IMR-90 (cell line): ENCODE measurements around the gene MUC5B. TPM values are rescaled to one million over a fixed set of nuclear protein-coding genes. Genes with fewer than 3 reads are reported as not detected.

ENCODE experiments used
- ATAC-seq: fragments of 200-7000 bp; cut with Tn5 transposase; 2 replicates; pipeline ENCODE4 v1.9.1; 2020; ENCODE audit warnings: low read depth, mild to moderate bottlenecking, moderate library complexity
- BruUV-seq: library from RNA; stranded (reverse); fragments of 400-500 nt; replicated peaks from 2 replicates; lab custom pipeline; 2021; lab: Mats Ljungman, UMichigan
- CTCF ChIA-PET: fragments of 300-600 bp; formaldehyde crosslinking; extraction: SDS; loops from one replicate; lab custom pipeline; 2021; ENCODE audit warnings: antibody characterized with exemption; lab: Yijun Ruan, JAX
- POLR2A ChIA-PET: fragments of 300-600 bp; sonication (Branson Sonifier 250); formaldehyde crosslinking; loops from one replicate; lab custom pipeline; 2022; ENCODE audit warnings: antibody characterized with exemption; ENCODE audit not compliant: unreplicated experiment; lab: Charles Lee
- DNase-seq: peaks from one replicate; pipeline ENCODE4 v3.0.0; 2013
- H2AFZ ChIP-seq: replicated peaks from 2 replicates; pipeline ENCODE3; 2013; ENCODE audit warnings: low read length, mild to moderate bottlenecking; ENCODE audit not compliant: poor library complexity
- H2AK5ac ChIP-seq: 2 replicates; pipeline ENCODE4 v1.6.1; 2013; ENCODE audit warnings: low read depth, low read length, inconsistent platforms
- H2AK9ac ChIP-seq: replicated peaks from 2 replicates; pipeline ENCODE3; 2013; ENCODE audit warnings: mild to moderate bottlenecking, low read depth, low read length, moderate library complexity; ENCODE audit not compliant: poor library complexity
- H2BK120ac ChIP-seq: 2 replicates; pipeline ENCODE4 v1.6.1; 2013; ENCODE audit warnings: low read depth, low read length, inconsistent platforms
- H2BK15ac ChIP-seq: 3 replicates; pipeline ENCODE4 v1.6.1; 2013; ENCODE audit warnings: low read depth, low read length, inconsistent platforms
- H2BK20ac ChIP-seq: 2 replicates; pipeline ENCODE4 v1.6.1; 2013; ENCODE audit warnings: low read depth, mild to moderate bottlenecking, inconsistent platforms, low read length, moderate library complexity
- H2BK5ac ChIP-seq: 2 replicates; pipeline ENCODE4 v1.6.1; 2013; ENCODE audit warnings: mild to moderate bottlenecking, low read depth, low read length, inconsistent platforms; ENCODE audit not compliant: poor library complexity, severe bottlenecking
- H3K14ac ChIP-seq: replicated peaks from 2 replicates; pipeline ENCODE4 v1.6.1; 2013; ENCODE audit warnings: low read depth, low read length, inconsistent platforms
- H3K18ac ChIP-seq: 2 replicates; pipeline ENCODE4 v1.6.1; 2013; ENCODE audit warnings: low read depth, low read length, control low read depth
- H3K23ac ChIP-seq: 2 replicates; pipeline ENCODE4 v1.6.1; 2013; ENCODE audit warnings: low read depth, low read length, inconsistent platforms
- H3K27ac ChIP-seq: 2 replicates; pipeline ENCODE4 v1.5.1; 2013; ENCODE audit warnings: mild to moderate bottlenecking, control low read depth, low read length; ENCODE audit not compliant: insufficient read depth
- H3K27me3 ChIP-seq: 2 replicates; pipeline ENCODE4 v1.6.1; 2013; ENCODE audit warnings: low read length; ENCODE audit not compliant: control insufficient read depth, insufficient read depth
- H3K36me3 ChIP-seq: 2 replicates; pipeline ENCODE4 v1.6.1; 2013; ENCODE audit warnings: low read length, mixed read lengths; ENCODE audit not compliant: control insufficient read depth, insufficient read depth
- H3K4ac ChIP-seq: 2 replicates; pipeline ENCODE4 v1.6.1; 2013; ENCODE audit warnings: low read depth, low read length, inconsistent platforms
- H3K4me1 ChIP-seq: 2 replicates; pipeline ENCODE4 v1.6.1; 2013; ENCODE audit warnings: low read length, mixed read lengths; ENCODE audit not compliant: control insufficient read depth, insufficient read depth
- H3K4me2 ChIP-seq: 2 replicates; pipeline ENCODE4 v1.6.1; 2013; ENCODE audit warnings: low read depth, mild to moderate bottlenecking, control low read depth, low read length, moderate library complexity
- H3K4me3 ChIP-seq: 2 replicates; pipeline ENCODE4 v1.5.1; 2013; ENCODE audit warnings: low read depth, mild to moderate bottlenecking, control low read depth, low read length, moderate library complexity; ENCODE audit not compliant: insufficient read depth
- H3K56ac ChIP-seq: 2 replicates; pipeline ENCODE4 v1.6.1; 2013; ENCODE audit warnings: low read length, inconsistent platforms; ENCODE audit not compliant: insufficient read depth; ENCODE audit errors: extremely low read depth
- H3K79me1 ChIP-seq, 2 experiments: 2 replicates each; pipeline ENCODE4 v1.6.1; 2013; ENCODE audit warnings: low read length in 2 of 2, inconsistent platforms in 1 of 2, low read depth in 1 of 2
- H3K9ac ChIP-seq: 2 replicates; pipeline ENCODE4 v1.6.1; 2013; ENCODE audit warnings: low read depth, low read length, control low read depth
- H3K9me1 ChIP-seq: 2 replicates; pipeline ENCODE4 v1.6.1; 2013; ENCODE audit warnings: low read length, inconsistent platforms; ENCODE audit not compliant: insufficient read depth
- H3K9me3 ChIP-seq: 2 replicates; pipeline ENCODE4 v1.6.1; 2013; ENCODE audit warnings: low read length; ENCODE audit not compliant: control insufficient read depth, insufficient read depth
- H4K20me1 ChIP-seq: 2 replicates; pipeline ENCODE4 v1.6.1; 2013; ENCODE audit warnings: low read length, inconsistent platforms; ENCODE audit not compliant: insufficient read depth
- H4K5ac ChIP-seq: 2 replicates; pipeline ENCODE4 v1.6.1; 2013; ENCODE audit warnings: mild to moderate bottlenecking, low read depth, low read length, control low read depth
- H4K8ac ChIP-seq, 2 experiments: 2 replicates each; pipeline ENCODE4 v1.6.1; 2013; ENCODE audit warnings: low read depth in 2 of 2, low read length in 2 of 2, control low read depth in 1 of 2, inconsistent platforms in 1 of 2
- H4K91ac ChIP-seq: 2 replicates; pipeline ENCODE4 v1.6.1; 2013; ENCODE audit warnings: low read depth, low read length, inconsistent platforms; ENCODE audit not compliant: insufficient read depth
- CTCF ChIP-seq: conservative IDR thresholded peaks from 2 replicates; pipeline ENCODE4 v1.5.1; 2012; ENCODE audit warnings: mild to moderate bottlenecking, low read depth, low read length, improper control_type of control experiment
- FOS ChIP-seq: fragments of 150-350 bp; IDR thresholded peaks from 2 replicates; pipeline ENCODE4 v1.6.1; 2016; ENCODE audit warnings: low read depth, low read length
- MAFK ChIP-seq: IDR thresholded peaks from 2 replicates; pipeline ENCODE4 v1.6.1; 2012; ENCODE audit warnings: low read depth, low read length, improper control_type of control experiment
- MAZ ChIP-seq: IDR thresholded peaks from 2 replicates; pipeline ENCODE4 v1.6.1; 2012; ENCODE audit warnings: low read depth, mild to moderate bottlenecking, low read length, improper control_type of control experiment, moderate library complexity, borderline replicate concordance
- SMC3 ChIP-seq: fragments of 150-350 bp; IDR thresholded peaks from 2 replicates; pipeline ENCODE4 v1.6.1; 2016; ENCODE audit warnings: low read depth, mild to moderate bottlenecking, antibody characterized with exemption, low read length, moderate library complexity
- WGBS, 2 experiments: methylation state at CpG; one replicate each; pipeline versions ENCODE4 v1.1.5 to v1.1.7; 2013; ENCODE audit warnings: missing lambda C conversion rate in 2 of 2; ENCODE audit not compliant: insufficient read length in 1 of 2; ENCODE audit errors: extremely low coverage in 2 of 2; 5-methylcytosine and 5-hydroxymethylcytosine counted together
- dilution Hi-C: fragments of 300-500 bp; cut with HindIII; formaldehyde crosslinking; loops from one replicate; pipeline ENCODE4 v1.14.3; 2018; ENCODE audit warnings: low sequenced_read_pairs; ENCODE audit not compliant: unreplicated experiment
- in situ Hi-C: fragments of 300-500 bp; cut with MboI; formaldehyde crosslinking; loops from 3 replicates; pipeline ENCODE4 v1.14.3; 2019; ENCODE audit warnings: low sequenced_read_pairs, inconsistent platforms, mixed read lengths
- intact Hi-C: fragments of 100-400 bp; cut with micrococcal nuclease; formaldehyde crosslinking; loops from 2 replicates; pipeline ENCODE4 v1.10.0; 2022
- polyA plus RNA-seq, 3 experiments: library from polyadenylated mRNA; depleted of rRNA; stranded (reverse); fragments of >200 nt; gene quantifications; 2 replicates each; pipeline ENCODE4 v1.2.3, GENCODE V29; 2012; ENCODE audit warnings: low replicate concordance in 1 of 3
- total RNA-seq: library from RNA; depleted of rRNA; stranded (reverse); fragments of >200 nt; gene quantifications from 2 replicates; pipeline ENCODE4 v1.2.3, GENCODE V29; 2012

Gene MUC5B
- total and polyA plus RNA-seq, 2 of the 4 experiments (the other 2 are of a cell fraction), result not detected

GRCh38 chr11:1300569-1301187 is 77.8 kb downstream of the MUC5B start:
- H2AFZ ChIP-seq, result no peak overlapping the region
- 95% methylated on average over 7 of the region's 28 CpGs; no CpG with 5 or more reads in 1 of the 2 experiments for WGBS, 2 experiments
- POLR2A ChIA-PET, result no interaction called here

More at GRCh38 chr11:1300569-1301187, 77.8 kb downstream of the MUC5B start:
- Histone ChIP-seq H2AK5ac (no peak overlapping the region; the same call in 1 of the 2 replicates), H3K9ac (no peak overlapping the region), H2BK5ac (no peak overlapping the region), H3K9me3 (no peaks in the 10 kb centered on the region), H3K79me1 (peaks cover 12 to 88% of the 10 kb centered on the region in 2 experiments), H4K20me1 (peaks cover 84% of the 10 kb centered on the region), H3K56ac (no peak overlapping the region), H3K4me2 (no peak overlapping the region), H4K5ac (no peak overlapping the region), H2BK20ac (no peak overlapping the region), H2AK9ac (no peak overlapping the region), H3K4ac (no peak overlapping the region), H3K14ac (no peak overlapping the region), H3K9me1 (peaks cover 5% of the 10 kb centered on the region), H3K36me3 (peaks cover 10% of the 10 kb centered on the region; the same call in 1 of the 2 replicates), H4K91ac (no peak overlapping the region), H3K27me3 (no peaks in the 10 kb centered on the region), H3K23ac (no peak overlapping the region), H2BK120ac (no peak overlapping the region), H3K4me1 (peaks cover 8% of the 10 kb centered on the region), H3K18ac (no peak overlapping the region), H2BK15ac (no peak overlapping the region), H3K27ac (no peak overlapping the region), H3K4me3 (no peak overlapping the region), H4K8ac (no peak overlapping the region)
- ATAC-seq (no peak), DNase-seq (no peak)
- BruUV-seq, result no TSS peak
- TF ChIP-seq FOS, result no peak
- TF ChIP-seq CTCF, result no peak
- no peak for TF ChIP-seq MAZ
- TF ChIP-seq MAFK, result no peak
- TF ChIP-seq SMC3, result no peak
- in situ Hi-C loops (no loop called here), intact Hi-C loops (no loop called here), dilution Hi-C loops (no loop called here)
- CTCF ChIA-PET, result interaction anchor here (0.6 kb wide), 1 partner anchor 9 kb away, joined by 3 read pairs; the partner anchor contains the start of gene TOLLIP
